GM03348 (cell line): Measurements from ENCODE around the gene SORBS1.
A peak's percentile ranks its signal among the peaks of the same experiment; 100 is the strongest.

Experiments used
- DNase-seq: peaks from one replicate; pipeline ENCODE4 v3.0.0; 2012; ENCODE audit warnings: low spot score

The SORBS1 gene

DNA sequence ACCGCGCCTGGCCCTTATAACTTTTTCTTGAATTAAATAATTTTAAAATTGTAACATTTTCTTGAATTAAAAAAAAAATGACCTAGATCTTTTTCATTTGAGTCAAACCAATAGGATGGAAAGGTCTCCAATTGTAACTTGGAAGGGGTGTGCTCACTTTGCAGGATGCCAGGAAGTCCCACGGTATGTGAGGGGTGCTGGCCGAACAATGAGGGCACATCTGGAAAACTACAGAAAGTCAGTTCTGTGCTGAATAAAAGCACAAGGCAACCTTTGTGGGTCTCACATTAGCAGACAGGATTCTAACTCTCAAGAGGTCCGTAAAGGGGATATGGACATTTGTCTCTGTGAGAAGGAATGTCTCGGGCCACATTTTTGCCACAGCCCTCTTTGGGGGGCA is 217.6 kb downstream of the SORBS1 start:
- DNase-seq: no peak

DNA sequence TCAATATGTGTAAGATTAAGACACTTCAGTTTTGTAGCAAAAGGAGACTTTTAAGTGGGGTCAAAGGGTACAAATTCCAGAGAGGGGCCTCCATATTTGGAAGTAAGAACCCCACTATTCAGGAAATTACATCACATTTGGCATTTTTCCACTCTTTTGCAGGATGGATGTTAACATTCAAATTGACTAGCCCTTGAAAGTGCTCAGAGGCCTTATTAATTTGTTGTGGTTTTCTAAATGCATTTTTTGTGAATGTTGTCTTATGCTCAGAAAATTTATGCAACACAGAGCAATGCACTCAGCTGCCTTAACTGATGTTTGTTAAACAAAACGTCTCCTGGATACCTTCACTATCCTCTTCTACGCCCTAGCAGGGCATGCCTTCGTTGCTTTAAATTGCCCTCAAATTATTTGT is 219.4 kb downstream of the SORBS1 start:
- peak; percentile 36 for DNase-seq

DNA sequence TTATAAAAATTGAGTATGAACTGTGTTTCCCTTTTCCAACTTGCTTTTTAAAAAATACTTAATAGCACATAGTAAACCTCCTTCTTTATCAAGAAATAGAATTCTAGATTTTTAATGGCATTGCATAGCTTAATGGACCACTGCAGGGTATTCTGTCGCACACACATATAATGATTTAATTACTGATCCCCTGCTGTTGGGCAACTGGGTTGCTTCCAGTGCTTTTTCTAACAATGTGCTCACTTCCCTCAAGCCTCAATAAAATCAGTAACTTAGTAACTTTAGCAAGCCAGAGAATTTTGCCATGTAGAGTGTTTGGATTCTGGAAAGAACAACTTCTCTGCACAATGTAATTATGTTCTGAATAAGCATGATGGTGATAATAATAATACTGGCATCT is 221.3 kb downstream of the SORBS1 start:
- no peak for DNase-seq

DNA sequence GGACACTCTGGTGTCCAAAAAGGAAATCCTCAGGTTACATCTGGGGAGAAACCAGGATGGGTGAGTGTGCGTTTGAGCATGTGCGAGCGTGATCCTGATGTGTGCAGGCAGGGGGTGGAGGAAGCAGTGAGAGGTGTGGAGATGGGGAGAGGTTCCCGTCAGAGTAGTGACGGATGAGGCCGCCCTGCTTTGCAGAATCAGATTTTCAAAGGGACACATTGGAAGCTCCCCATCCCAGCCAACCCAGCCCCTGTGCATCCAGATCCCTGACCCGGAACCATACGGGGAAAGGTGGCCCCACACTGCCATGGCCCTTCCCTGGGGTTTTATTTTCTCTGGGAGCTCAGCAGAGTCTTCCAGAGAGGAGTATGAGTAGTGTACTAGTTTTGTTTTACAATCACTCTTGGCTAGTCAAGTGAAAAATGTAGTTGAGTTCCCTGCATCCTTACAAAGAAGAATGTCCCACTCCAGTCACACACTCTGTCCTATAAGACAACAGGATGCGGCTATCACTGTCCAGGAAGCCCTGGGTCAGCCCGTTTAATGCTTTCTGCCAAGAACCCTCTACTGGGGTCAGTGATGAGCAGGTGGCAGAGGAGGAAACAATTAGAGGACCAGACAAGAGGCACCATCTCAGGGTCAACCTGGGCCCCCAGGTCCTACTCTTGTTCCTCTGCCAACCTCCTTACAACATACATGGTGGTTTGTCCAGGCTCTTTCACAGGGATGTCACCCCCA is 223.6 kb downstream of the SORBS1 start:
- DNase-seq: no peak

DNA sequence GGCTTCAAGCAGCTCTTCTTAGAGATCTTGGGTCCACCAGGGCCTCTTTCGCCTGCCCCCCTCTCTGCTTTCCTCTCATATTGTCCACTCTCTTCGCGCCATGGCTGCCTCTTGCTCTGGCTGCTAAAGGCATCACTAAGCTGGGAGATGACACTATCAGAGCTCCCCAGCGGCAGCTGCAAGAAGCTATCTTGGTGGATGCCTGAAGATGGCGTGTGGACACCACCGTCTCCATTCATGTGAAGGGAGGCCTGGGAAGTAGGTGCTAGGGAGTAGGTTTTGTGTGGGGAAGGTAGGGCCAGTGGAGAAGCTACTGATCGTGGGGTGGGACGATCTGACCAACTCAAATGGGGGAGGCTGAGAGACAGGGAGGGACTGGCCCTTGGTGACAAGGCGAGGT is 224.5 kb downstream of the SORBS1 start:
- DNase-seq: no peak

DNA sequence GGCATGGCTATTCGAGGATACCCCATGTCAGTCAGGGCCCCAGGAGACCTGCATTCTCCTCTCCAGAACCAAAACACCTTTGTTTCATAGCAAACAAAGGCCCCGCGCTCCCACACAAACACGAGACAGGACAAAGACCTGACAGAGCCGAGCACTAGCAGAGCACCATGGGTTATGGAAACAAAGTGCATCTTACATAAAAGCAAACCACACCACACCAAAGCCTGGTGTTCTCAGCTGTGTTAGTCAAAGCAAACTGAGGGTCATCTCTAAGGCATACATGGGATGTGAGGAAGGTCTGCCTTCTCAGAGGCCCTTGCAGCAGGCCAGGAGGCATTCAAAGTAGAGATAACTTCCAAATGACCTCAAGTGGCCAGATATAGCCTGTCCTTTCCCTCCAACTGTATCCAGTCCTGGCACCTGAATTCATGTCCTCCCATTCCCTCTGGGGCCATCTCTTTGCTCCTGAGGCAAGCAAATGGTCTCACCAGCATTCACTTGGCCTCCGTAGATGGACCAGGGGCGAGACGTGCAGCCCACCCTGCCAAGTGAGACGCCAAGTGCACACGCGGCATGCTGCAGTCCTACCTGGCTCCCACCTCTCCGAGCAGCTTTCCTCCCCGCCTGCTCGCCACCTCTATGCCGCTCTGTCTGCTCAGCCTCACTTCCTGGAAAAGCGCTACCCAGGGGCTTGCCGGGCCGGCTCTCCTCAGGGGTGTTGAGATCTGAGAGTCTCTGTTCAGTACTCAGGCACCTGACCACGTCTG is 225.1 kb downstream of the SORBS1 start:
- no peak for DNase-seq

DNA sequence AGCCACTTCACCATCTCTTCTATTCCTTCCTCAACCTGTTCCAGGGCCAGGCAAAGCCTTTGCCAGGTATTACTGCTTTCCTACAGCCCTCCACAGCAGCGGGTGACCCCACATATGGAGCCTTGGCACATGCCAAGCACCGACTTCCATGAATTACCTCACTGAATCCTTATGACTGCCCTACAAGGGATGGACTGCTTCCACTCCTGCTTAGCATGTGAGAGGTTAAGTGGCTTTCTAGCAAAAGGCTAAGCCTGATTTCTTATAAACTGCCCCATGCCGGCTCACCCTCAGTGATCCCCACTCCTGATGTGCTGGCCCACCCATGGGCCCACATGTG is 226.4 kb downstream of the SORBS1 start:
- no peak for DNase-seq

DNA sequence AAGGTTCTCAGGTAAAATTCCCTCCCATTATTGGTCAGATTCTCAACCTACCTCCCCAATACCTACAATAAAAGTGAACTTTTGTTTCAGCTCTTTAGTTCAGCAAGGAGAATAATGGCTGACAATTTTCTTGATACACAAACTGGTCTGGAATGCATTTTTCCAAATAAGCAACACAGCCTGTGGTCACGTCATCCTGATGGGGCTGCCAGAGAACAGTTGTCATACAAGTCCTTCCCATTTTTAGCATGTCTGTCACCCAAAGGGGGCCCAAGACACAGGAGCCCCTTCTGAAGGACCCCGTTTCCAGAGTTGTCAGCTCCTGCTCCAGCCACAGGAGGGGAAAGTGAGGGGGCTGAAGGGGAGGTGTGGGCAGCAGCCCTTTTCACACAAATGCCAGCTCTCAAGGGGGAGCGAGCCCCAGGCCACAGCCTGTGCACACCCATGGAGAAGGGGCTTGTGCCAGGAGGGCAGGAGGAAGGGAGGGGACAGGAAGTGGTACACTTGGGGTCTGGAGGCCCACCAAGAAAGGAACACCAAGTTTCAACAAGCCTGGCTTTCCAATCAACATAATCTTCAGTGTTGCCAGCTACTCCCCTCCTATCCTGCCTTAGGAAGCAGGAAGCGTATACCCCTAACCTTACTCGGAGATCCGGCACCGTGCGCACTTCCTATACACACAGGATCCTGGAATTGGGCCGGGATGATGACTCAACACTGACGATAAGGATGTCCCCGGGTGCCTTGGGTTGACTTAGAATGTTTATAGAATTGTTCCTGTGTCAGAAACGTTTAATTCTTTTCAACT is 227.0 kb downstream of the SORBS1 start:
- peak; percentile 85 for DNase-seq

DNA sequence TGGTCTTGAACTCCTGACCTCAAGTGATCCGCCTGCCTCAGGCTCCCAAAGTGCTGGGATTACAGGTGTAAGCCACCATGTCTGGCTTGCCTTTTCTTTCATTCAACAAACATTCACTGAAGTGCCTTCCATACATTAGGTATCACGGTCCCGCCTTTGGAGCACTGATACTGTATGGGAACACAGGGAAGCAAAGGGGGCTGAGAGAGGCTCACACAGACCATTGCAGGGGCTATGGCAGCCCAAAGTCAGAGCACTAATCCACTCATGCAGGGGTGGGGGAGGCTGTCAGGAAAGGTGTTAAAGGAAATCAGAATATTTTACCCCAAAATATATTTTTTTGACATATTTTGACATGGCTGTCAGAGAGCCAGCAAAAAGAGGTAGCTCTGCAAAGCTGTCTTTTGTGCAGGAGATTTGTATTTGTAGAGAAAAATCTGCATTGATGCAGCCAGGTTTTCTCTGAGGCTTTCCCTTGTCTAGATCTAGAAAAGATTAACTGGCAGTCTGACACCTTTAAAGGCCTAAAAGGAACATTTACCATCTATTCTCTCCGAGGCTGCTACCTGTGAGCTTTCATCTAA is 228.4 kb downstream of the SORBS1 start:
- DNase-seq: no peak

DNA sequence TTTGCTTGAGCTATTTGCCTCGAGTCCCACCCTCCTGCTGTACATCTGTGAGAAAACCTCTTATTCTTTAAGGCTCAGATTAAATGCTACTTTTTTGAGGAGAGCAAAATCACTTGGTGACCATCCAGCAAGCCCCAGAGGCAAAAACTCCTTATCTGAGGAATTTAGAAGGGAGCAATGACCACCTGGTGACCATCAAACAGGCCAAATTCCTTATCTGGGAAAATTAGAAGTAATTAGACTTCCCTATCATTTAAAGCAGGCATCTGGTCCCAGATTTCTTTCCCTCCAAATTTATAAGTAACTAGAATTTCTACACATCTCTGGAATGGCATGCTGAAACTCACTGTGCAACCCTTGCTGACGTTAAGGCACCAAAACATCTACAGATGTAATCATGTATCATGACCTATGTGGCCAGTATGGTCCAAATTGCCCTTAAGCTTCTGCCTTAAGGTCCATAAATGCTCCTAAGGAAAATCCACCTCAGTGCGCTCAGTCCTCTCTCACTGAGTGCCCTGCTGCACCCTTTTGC is 229.5 kb downstream of the SORBS1 start:
- no peak for DNase-seq

DNA sequence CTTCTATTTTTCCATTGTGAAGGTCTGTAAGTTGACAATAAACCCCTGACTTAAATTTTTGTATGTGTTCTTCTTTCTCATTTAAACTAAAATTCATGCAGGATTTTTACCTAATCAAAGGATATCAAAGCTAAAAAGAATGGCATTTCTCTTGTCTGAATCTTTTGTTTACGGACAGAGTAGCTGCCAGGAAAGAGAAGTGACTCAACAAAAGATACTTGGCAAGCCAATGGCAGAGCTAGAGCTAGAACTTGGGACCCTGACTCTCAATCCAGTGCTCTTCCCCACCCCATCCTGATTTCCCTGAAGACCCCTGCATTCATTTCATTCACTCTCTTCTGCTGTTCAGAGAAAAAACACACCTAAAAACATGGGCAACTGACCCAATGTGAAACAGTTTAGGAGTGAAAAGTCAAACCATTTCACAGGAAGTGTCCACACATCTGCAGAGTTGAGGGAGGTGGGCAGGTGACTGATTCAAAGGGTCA is 230.2 kb downstream of the SORBS1 start:
- no peak for DNase-seq

DNA sequence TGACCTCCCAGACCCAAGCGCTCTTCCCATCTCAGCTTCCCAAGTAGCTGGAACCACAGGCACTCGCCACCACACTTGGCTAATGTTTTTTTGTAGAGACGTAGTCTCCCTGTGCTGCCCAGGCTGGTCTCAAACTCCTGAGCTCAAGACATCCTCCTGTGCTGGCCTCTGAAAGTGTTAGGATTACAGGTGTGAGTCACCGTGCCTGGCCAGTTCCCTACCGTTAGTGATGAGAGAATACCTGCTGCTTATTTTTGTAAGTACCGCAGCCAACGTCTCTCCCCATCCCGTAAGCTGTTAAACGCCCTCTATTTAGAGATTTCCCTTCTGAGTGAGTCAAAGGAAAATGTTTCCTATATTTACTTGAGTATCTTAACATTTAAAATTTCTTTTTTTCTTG is 231.9 kb downstream of the SORBS1 start:
- no peak for DNase-seq

DNA sequence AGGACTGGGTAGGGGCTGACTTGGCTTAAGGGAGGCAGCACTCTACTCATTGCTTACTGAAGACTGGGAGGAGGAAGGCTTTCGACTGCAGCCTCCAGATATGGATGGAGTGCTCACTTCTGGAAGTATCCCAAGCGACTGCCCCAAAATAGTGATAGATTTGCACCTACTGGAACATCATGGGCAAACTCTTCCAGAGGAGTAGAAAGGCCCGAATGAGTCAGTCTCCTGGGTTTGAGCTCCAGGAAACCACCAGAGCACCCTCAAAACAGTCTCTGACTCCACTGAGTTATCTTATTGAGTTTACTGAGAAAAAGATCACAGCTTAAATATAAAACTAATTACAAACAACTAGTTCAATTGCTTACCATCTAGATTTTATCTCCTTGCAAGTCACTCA is 233.2 kb downstream of the SORBS1 start:
- no peak for DNase-seq

DNA sequence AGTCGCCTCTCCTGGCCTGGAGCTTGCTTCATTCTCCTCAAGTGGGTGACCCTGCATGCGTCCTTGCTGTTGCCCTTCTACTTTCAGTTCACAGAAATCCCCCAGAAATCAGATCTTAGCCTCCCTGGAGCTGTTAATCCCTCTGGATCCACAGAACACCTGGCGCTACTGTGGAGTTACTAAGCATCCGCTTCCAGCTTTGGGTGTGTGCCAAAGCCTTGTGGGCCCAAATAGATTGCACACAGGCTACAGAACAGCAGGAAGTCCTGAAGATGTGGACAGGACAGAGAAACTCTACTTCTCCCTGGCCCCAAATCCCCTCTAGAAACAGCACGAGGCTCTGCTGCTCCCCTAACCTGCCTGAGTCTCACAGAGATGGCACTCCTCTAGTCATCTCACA is 233.8 kb downstream of the SORBS1 start:
- DNase-seq: no peak

DNA sequence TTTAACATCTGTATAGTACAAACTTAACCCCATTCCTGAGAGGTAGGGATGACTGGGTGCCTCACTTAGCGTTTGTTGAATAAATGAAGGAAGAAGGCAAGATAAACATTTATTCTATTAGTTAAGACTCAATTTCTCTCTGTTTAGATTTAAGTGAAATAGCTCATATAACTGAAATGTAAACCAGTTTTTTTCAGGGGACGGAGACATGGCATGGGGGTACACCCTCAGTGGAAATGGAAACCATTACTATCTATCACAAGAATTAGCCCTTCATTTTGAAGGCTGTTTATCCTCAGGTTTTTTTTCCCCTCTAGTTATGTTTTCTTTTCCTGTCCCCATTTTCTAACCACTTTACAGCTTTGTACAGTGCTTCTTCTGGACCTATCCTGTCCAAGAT is 234.8 kb downstream of the SORBS1 start:
- DNase-seq: no peak

DNA sequence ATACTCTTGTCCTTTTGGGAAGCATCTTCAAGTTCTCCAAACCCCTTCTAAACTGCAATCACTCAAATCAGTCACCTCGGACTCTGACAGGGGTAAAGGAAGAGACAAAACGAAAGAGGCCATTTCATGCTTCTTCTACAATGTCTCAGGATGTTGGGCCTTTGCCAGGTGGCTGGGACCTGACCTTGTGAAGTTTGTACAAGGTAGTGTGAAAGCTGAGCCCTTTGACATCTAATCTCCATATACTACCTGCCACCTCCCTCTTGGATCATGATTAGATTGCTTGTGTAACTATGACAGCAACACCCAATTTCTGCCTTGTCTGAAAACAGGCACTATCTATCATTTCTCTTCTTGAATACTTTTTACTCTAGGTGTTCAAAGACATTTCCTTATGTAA is 235.3 kb downstream of the SORBS1 start:
- no peak for DNase-seq

DNA sequence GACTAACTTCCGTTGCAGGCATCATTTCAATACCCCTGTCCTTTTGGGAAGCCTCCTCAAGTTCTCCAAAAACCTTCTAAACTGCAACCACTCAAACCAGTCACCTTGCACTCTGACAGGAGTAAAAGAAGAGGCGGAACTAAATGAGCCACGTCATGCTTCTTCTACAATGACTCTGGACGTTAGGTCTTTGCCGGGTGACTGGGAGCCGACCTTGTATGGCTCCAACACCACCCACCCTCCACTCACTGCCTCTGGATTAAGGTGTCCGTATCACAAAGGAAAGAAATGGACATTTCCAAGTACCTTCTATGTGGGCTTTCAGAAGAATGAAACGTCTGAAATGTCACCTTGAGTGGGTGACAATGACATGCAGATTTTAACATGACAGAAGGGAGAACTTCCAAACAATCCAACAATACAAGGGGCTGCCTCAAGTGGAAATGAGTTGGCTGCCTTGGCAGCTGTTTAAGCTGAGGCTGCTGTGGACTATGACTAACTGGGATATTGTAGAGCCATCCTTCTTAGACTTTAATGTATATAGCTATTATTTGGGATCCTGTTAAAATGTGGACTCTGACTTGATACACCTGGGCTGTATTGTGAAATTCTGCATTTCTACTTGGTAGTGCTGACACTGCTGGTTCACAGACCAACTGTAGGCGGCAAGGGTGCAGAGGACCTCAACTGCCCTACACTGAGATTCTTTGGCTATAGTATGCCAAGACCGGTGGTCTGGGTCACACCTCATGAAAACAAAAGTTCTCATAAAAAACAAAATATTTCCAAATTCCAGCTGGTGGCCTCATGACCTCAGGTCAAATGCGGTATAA is 236.5 kb downstream of the SORBS1 start:
- no peak for DNase-seq

DNA sequence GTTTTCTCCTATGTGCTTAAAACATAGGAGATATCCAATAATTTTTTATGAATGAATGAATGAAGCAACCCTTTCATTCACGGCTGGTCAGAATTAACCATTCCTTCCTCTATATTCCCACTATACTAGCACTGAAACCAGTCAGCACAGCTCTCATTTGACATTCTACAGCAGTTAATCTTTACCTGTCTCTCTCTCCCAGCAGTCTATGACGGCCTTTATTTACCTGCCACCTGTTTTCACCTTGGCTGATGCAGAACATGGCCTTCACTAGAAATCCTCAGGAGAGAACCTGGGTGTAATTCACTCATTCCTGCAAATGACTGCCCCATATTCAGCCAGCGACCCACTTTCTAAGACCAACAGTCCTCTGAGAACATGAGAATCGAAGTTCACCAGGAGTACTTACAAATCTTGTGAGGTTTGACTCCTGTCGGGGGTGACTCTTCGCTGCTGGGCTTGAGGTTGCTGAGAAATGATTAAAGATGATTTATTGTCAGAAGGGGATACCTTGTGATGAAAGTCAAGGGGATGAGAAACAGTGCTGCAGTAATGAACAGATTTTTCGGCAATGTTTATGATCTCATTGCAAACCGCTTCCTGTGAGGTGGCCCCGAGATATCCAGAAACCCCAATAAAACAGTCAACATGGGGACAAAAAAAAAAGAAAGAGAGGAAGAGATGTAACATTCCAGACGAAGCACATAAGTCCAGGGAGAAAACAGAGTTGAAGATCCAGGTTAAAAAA is 239.4 kb downstream of the SORBS1 start:
- no peak for DNase-seq

DNA sequence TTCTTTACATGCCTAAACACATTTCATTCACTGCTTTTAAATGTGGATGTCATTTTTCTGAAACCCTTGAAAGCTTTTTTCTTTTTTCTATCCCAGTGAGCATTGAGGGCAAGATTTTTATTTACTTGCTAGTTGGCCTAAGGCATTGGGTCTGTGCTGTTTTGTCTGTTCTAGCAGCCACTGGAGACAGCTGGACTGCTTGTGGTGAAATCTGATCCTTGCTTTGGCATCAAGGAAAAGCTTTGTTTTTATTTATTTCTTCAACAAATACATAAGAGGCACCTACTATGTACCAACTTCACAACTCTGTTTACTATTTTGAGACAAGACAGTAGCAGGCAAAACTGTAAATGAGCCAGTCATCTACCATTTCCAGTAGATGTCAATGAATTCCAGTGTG is 241.9 kb downstream of the SORBS1 start:
- DNase-seq: no peak

DNA sequence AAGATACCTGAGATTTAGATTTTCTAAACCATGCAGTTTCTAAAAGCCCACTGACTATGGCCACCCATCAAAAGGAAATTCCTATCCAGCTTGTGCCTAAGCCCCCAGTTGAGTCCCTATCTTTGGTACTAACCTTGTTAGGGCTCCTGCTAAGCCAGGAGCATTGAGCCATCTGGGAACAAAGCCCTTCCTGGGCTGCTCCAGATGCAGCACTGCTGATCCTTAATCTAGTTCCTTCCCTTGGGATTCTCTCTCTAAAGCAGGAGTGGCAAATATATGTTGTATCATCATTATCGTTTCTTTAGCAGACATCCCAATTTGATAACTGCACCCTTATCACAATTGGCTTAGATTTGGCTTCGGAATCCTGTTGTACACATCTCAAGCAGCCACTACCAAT is 245.7 kb downstream of the SORBS1 start:
- DNase-seq: no peak
